HG02798 (cell line): ENCODE results near the gene ASCC1.

Source experiments
- ATAC-seq: cut with Tn5 transposase; IDR thresholded peaks from one replicate; pipeline ENCODE4 v1.9.1; 2021; ENCODE audit warnings: mild to moderate bottlenecking; ENCODE audit not compliant: unreplicated experiment, poor library complexity

Gene ASCC1

DNA sequence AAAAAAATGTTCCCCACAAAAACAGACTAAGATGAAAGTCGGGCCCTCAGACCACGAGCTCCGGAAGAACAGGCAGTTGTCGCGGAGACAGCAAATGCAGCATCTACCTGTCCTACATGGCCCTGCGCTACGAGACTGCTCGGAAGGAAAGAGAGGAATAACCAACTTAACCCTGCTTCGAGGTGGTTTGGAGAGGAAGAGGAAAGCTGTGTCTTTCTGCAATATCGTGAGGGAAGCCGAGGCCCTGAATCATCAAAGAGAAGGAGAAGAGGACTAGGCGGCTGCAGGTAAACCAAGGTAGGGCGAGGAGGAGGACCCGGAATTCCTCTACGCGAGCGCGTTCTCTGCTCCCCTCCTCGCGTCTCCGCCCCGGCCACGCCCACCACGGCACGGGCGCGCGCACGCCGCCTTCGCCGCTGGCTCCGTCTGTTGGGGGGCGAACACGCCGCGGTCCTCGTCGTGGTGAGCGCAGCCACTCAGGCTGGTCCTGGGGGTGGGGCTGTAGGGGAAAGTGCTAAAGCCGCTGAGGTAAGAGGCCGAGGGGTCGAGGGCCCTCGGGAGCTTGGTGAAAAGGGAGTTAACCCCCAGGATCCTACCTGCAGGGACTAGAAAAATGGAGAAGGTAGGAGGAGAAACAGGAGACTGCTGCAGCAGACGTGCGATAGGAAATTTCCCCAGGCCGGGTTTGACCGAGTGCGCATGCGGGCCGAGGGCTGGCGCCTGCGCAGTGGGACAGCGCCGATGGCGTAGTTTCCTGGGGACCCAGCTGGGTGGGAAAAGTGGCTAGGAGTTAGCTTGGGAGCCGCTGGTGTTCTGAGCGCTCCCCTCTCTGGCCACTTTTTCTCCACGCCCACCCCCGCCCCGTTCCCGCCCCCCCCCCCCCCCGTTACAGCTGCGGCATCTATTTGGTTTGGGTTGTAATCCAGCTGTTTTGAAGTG is at the start of gene ASCC1, which contains the start of gene ANAPC16:
Gene ASCC1 (minus strand): TSS at position 666 of the 939 bp plus-strand sequence. CDS start 2,978 bp downstream, outside the sequence.
Gene ANAPC16 (plus strand): TSS at position 402 of the 939 bp plus-strand sequence. CDS start 7,903 bp downstream, outside the sequence.
- peak; percentile 89 for ATAC-seq

- ATAC-seq: no peak
Measured at GRCh38 chr10:72265508-72265907, 49.4 kb upstream of the ASCC1 start.

DNA sequence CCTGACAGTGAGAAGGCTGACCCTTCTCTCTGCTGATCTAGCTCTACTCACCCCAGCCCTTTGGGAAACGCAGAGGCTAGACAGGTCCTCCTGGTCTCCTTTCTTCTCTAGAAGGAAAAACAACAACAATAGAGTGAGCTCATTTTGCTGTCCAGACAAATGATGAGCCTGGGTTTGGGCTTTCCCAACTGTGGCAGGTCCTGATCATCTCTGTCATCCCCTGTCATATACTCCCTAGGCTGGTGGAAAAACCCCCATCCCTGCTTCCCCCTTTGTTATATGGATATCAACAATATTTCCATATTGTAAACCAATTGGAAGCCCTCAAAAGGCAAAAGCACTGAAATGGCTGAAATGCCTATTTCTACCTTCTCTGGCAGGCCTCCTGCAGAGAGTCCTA is 48.5 kb upstream of the ASCC1 start:
- ATAC-seq: no peak

GRCh38 chr10:72263613-72264241 is 47.7 kb upstream of the ASCC1 start:
- ATAC-seq: no peak

DNA sequence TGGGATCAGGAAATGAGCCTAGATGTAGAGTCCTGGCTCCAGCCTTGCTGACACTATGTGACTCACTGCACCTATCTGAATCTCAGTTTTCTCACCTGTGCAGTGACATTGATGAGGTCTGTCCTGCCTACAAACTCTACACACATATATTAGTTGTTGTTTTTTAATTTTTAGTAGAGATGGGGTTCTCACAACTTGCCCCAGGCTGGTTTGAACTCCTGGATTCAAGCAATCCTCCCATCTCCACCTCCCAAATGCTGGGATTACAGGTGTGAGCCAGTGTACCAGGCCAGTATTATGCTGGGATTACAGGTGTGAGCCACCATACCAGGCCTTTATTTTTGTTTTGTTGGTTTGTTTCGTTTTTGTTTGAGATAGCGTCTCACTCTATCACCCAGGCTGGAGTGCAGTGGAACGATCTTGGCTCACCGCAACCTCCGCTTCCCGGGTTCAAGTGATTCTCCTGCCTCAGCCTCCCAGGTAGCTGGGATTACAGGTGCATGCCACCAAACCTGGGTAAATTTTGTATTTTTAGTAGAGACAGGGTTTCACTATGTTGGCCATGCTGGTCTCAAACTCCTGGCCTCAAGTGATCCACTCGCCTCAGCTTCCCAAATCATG is 45.8 kb upstream of the ASCC1 start:
- no peak for ATAC-seq

GRCh38 chr10:72260976-72261783 is 45.1 kb upstream of the ASCC1 start:
- ATAC-seq: peak; percentile 50

DNA sequence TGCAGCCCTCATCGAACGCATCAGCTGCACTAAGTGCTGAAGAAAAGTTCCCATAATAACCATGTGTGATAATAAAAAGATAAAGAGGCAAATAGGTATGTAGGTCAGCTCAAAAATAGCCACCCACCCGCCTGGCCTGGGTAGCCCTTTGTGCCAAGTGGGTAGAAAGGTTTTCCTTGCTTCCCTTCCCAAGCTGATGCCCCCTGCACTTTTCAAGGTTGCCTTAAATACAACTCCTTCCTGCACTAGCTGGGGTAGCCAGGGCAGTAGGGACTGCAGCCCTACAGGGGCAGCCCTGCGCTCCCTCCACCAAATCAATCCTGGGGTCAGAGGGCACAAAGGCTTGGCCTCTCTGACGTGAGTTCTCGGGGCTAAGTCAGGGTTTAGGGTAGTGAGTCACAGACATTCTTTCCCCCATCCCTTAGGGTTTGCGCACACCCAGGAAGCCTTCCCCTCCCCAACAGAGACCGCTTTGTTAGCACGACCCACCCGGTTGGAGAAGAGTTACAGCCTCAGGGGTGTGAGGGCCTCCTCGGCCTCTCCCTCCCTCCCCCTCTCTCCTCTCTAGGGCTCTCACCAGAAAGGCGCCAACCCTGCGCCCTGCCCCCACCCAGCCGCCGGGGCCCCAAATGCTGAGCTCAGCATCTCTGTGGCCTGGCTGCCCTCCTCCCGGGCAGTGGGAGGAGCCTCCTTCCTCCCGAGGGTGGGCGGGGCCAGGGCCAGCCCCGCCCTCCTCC is 44.3 kb upstream of the ASCC1 start:
- peak; percentile 79 for ATAC-seq

DNA sequence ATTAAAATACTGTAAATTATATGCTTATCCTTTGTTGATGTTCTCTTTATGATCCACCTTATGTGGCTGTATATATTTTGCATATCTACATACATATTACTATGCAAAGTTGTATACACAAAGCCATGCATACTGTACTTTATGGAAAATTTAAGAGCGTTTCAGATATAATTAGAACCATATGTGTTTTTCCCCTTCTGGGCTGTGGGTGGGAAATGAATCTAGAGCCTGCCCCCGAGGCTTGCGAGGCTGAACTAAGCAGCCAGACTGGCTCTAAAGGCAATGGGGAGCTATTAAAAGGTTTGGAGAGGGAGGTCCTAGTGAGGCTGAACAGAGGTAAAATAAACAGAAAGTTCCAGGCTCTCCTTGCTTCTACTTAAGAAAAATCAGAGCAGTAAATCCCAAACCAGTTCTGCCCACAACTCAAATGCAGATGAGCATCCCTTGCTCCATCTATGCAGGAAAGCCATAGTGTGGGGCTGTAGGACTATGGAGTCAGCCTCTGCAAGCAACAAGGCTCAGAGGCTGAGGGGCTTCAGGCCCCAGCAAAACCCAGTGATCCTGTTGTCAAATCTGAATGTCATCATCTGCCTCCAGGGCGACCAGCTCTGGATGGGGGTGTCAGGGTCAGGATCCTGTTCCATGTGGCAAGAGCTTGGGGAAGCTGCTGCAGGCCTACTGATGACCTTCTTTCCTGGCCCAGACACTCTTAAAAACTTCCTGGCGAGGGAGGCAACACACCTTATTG is 43.6 kb upstream of the ASCC1 start:
- no peak for ATAC-seq

GRCh38 chr10:72258617-72259016 is 42.5 kb upstream of the ASCC1 start:
- ATAC-seq: no peak

GRCh38 chr10:72257051-72257892 is 41.2 kb upstream of the ASCC1 start:
- ATAC-seq: no peak

GRCh38 chr10:72255977-72256729 is 40.1 kb upstream of the ASCC1 start:
- ATAC-seq: no peak

- no peak for ATAC-seq
Measured at GRCh38 chr10:72254813-72255568, 38.9 kb upstream of the ASCC1 start.

- ATAC-seq: no peak
Measured at GRCh38 chr10:72253578-72253977, 37.5 kb upstream of the ASCC1 start.

DNA sequence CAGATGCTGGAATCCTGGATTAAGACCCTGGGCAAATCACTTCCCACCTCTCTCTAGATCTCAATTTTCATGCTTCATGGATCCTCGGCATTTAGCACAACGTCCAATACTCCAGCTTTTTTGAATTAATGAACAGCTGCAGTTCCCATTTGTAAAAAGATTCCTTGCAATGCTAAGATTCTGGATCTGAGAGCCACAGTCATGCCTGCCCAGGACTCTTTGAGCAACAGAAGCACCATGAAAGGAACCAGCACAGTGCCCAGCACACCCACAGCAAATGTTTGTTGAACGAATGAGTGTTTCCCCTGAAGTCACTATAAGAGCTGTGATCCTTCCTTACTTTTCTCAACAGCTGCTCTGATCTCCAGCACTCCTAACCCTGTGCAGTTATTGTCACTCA is 36.9 kb upstream of the ASCC1 start:
- no peak for ATAC-seq

- no peak for ATAC-seq
Measured at GRCh38 chr10:72251635-72252034, 35.6 kb upstream of the ASCC1 start.

- no peak for ATAC-seq
Measured at GRCh38 chr10:72250666-72251065, 34.6 kb upstream of the ASCC1 start.
